ENCODE measurements around the gene GAREM1.

Gene GAREM1

DNA sequence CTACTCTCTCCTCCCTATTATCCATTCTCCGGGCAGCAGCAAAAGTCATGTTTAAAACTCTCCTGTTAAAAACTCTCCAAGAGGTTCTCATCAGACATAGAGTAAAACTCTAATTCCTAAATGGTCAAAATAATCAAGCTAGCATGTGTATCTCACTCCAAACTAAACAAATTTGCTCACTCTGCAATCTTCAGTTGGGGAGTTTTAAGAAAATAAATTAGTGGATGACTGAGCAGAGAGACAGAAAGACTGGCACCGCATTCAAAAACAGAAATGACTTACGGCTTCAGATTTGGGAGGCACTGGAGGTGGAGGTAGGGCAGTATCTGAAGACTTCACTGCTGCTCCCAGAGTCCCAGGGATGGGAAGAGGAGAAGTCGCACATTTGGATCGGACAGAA lies 183.9 kb downstream of the GAREM1 start:
- no peak for DNase-seq

DNA sequence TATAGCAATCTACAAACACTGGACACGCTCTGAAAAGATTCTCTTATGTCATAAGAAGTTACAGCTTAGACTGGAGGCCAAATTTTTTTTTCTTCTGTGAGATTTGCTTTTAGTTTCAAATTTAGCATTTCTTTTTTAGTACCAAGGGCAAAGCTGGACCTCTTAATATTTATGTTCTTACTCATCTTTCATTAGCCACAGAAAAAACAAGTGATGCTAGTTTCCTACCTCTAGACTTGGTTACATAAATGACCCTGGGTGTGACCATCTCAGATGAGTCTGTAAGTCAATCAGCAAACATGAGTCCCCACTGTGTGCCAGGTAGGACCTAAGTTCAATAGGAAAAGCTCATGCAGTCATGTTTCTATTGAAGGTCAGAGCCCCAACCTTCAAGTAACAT lies 186.4 kb downstream of the GAREM1 start:
- no peak for DNase-seq

DNA sequence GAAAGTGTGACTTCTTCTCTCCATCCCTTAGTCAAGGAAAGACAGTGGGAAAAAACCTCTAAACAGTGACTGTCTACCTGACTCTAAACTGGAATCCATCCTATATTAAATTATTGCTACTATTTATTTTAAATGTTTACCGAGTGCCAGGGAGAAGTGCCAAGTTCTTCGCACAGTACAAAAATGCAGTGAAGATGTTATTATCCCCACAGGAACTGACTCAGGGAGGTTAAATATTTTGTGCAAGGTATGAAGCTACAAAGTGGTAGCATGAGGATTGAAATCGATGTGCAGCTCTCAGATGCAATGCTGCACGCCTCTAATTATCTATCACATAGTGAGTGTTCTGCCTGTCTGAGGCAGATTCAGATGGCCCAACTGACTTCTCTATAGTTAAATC lies 189.8 kb downstream of the GAREM1 start:
- no peak for DNase-seq

DNA sequence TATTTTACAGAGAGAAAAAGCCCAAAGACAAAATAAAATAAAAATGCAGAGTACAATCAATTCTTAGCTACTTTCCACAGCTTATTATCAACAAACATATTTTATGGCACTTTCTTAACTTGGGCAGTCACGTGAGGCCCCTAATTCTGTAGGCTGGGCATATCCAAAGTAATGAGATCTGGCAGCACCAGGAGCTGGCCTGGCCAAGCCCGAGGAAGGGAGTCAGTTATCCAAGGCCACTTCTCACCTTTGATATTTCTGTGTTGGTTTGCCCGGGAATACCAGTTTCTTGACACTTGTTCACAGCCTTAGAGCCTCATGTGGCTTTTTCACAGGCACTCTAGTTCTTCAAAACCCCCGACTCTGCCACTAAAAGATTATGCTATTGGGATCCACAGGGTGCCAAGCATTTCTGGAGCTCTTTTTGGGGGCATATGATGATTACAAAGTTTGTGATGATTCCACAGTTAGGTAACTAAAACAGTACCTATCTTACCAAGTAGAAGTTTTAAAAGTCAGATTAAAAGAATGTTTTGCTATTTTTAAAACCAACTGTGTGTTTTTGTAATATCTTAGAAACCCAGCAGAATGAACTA lies 190.4 kb downstream of the GAREM1 start:
- no peak for DNase-seq

DNA sequence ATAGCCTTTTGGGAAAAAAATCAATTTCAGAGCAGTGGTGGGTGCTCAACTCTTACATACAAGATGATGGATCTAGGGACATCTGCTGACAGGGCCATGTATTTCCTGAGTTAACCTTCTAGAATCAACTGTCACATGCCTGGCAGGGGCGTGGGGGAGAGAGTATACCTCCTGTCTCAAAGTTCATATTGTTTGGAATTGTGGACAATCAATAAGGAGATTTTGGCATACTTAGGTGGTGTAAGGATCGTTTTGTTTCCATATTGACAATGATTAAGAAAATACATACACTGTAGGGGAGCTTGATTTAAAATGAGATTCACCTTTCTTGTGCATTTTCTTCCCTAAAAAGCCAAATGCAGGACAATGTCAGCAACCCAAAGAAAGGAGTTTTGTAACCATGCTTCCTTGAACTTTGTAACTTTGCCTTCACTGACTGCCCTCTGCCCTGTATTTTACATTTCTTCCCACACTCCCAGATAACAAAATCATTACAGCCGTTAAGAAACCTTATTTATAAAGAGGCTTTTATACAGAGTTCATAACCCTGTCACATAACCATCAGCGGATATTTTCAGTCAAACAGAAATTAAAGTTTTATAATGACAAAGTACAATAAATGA lies 192.4 kb downstream of the GAREM1 start:
- DNase-seq: no peak

DNA sequence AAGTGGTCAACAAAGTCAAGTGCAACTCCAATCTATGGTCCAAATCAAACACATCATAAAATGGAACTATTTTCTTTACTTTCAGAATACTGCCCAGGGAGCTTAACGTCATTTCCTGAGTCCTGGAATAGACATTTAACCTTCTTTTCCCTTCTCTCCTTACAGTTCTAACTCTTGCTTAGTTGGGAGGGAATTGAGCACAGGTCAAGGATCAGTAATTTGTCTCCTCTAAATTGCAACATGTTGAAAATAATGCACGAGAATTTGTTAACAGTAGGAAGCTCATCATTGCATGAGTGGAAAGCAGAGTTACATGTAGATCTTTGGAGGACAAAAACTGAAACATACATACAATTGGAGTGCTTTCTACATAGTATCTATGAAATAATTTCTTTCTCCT lies 193.1 kb downstream of the GAREM1 start:
- no peak for DNase-seq

DNA sequence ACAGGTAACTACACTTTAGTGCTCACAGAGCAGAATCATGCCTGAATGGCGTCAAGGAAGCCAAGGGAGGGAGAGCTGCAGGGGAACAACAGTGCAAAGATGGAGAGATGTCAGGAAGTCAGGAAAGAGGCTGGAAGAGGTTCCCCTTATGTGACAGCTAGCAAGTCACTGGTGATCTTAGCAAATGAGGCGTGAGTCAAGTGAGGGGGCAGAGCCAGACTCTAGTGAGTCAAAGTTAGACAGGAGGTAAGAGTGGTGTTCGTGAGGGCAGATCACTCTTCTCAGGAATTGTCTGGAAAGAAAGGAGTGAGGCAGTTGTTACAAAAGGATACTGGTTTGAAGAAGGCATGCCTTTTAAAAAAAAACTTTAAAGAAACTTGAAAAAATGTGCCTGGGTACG lies 193.8 kb downstream of the GAREM1 start:
- no peak for DNase-seq

DNA sequence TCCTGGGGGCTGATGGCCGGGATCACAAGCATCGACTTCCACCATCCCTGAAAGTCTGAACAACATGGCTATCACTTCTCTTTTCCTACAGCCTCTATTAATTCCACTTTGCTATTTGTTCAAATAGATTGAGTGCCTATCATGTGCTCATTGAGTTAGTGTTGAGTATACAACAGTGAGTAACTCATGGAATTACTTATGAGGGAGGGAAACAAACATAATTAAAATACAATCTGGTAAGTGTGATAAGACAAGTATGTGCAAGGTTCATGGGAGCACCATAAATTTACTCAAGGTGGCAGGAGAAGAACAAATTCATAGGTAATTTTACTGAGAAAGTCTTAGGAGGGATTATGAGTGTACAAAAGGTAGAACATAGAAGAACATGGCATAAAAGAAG lies 194.4 kb downstream of the GAREM1 start:
- no peak for DNase-seq

DNA sequence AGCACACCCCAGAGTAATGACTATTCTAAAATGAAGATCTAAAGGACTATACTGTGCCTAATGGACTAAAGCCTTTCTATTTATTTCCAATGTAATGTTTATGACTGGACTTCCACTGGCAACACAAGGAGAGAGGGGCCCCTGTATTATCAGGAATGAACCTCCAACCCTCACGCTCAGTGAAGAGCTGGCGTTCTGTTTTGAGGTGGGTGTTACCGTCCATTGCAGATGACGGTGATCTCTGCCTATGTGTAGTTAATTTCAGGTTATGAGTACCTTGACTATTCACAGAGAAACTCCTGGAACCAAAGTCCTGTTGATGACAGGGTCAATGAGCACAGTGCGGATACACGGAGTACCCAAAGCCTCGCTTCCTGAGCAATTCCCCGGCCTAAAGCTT lies 195.5 kb downstream of the GAREM1 start:
- DNase-seq: no peak

DNA sequence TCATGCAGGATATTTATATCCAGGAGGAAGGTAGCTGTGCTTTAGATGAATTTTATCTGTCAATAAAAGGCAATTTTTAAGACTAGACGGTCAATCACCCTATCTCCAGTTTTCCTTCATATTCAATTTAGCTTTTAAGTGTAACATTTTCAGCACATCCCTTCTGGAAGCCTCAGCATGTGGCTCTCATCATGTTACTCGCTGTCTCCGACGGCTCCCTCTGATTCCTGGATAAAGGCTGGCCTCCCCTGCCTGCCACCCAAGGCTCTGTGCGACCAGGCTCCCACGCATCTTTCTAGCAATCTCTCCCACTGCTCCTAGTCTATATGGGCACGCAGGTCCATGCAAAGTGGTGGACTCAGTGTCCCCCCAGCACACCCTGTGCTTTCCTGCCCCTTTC lies 196.4 kb downstream of the GAREM1 start:
- DNase-seq: no peak

DNA sequence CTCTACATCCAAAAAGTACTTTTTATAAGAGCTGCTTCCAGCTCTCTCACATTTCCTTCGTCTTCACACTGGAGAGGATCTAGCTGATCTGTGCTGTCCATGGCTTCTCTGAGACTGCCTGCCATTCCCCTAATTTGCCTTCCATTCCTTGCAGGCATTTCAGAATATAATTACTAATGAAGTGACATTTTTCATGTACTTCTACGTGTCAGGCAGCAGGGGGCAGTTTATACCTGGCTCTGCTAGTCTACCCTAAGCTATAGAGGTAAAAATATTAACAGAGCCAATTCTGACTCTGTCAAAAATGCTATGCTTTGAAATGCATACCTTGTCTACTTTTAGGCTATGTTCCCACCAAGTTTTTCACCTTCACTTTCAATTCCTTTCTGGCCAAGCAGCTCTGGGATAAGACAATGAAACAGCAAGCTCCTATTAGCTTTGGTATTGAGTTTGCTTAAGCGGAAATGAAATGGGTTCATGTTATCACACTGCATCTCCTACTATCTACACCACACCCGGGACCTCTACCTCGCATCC lies 198.9 kb downstream of the GAREM1 start:
- DNase-seq: no peak

DNA sequence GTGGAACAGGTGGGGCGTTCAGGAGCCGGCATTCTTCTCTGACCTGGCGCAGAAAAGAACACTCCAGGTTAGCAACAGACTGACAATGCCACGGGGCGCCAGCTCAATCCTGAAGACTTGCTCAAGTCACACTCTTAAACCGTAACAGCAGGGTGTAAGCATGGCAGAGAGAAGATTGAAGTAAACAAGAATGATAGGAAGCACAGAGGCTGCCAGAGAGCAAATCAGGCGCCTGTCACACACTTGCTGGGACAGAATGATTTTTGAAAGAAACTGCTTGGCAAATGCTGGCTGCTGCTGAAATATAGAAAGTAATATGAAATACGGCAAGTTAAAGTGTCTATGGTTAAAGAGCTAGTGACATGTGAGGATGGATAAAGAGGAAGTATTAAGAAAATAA lies 200.3 kb downstream of the GAREM1 start:
- DNase-seq: no peak

DNA sequence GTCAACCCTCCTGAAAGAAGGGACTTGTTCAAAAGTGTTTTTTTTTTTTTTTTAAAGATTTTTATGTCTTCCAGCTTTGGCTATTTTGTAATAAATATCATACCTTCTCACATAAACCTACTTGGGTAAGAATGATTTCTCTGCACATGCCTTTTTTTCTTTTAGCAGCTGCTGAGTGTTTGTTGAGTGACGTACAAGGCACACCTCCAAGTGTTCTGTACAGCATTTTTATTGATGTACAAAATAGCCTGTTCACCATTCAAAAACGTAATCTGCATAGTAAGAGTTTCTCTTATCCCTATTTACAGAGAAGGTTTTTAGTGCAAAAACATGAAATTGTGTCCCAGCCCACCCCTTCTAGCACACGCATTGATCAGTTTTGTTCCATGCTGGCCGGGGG lies 203.2 kb downstream of the GAREM1 start:
- no peak for DNase-seq

DNA sequence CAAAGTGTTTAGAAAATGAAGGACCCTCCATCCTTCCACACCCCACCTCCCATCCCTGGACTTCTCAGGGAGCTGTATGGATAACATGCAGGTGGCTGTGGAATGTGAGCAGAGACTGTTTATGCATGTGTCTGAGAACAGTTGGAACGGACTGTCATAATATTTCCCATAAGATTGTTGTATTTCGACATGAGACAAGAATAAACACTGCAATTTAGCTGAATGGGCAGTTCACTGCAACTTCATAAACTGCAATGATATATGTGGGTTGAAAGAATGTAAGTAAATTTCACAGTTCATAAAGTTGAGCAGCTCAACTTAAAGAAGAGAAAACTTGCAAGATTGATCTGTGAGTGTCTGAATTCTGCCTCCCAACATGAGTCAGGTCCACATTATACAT lies 206.3 kb downstream of the GAREM1 start:
- DNase-seq: no peak

DNA sequence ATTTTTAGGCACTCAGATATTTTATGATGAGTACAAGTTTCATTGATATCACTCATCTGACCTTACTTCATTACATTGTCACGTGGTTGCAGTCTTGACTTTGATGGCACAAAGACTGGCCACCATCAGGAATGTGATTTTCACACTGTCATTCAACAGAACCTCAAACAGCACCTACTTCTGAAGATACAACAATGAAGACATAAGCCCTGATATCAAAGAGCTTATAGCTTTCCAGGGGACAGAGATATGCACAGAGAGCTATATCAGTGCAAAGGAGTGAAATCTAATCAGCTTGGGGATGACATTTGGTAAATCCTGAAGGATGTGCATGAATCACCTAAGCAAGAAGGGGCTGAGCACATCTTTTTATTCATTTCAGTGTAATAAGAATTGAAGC lies 208.6 kb downstream of the GAREM1 start:
- DNase-seq: no peak

DNA sequence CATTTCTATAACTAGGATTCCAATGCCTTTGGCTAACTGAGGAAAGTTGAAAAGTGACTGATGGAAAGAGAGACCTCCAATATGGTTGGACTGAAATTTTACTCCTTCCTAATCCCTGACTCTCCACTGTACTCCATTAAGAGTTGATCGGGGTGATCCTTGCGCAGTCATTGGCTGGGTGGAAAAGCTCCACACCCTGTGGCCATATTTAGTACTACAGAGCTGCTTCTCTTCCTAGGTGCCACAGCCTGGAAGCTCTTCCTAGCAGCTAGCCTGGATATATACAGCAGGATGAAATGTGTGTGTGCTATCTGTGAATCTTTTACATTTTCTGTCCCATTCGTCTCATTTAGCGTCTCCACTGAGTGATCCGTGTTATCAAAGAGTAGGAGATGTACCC lies 209.7 kb downstream of the GAREM1 start:
- no peak for DNase-seq

DNA sequence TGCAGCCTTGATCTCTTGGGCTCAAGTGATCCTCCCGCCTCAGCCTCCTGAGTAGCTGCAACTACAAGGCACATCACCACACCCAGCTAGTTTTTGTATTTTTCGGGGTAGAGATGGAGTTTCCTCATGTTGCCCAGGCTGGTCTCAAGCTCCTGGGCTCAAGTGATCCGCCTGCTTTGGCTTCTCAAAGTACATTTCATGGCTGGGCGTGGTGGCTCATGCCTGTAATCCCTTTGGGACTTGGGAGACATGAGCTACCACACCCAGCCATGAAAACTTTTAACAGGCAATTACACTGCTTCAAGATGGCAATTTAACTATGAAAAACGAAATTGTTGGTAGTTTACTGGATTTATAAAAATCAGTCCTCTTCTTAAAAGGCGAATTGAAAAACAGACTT lies 211.1 kb downstream of the GAREM1 start:
- DNase-seq: no peak

DNA sequence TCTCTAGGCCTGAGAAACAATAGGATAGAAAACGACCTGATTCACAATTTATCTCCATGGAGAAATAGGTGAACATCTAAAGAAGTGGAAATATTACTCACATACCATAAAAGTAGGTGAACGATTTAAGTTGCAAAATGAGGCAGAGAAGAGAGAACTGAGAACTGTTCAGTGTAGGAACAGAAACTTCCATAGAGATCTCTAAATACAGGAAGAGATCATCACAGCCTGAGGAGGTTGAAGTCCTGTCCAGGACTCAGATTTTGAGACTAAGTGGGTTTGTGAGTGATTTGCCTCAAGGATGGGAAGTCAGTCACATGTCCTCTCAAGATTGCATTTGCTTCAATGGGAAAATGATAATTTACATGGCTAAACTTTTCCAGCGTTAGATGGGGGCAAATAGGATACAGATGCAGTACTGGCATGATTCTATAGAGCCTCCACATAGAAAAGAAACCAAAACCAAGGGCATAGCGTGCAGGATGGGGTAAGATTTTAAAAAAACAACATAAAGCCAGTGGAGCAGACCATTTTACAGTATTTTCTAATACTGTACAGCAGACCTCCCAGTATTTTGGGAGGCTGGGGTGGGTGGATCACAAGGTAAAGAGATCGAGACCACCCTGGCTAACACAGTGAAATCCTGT lies 212.0 kb downstream of the GAREM1 start:
- DNase-seq: no peak

DNA sequence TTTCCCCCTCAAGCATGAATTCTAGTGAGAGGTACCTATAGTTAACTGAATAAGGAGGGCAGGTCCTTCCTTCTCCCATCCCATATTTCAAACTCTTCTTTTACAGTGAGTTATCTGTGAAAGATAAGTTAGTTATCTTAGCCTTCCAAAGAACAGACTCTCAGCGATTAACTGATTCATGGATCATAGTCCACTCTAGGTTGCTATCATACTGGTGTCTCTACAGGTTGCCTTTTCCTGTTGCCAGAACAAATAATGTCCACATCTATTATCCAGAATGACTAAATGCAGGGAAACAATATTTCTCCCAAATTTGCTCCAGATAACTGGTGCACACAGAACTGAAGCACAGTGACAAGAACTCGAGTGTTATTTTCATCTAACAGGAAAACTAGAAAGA lies 212.5 kb downstream of the GAREM1 start:
- DNase-seq: no peak

DNA sequence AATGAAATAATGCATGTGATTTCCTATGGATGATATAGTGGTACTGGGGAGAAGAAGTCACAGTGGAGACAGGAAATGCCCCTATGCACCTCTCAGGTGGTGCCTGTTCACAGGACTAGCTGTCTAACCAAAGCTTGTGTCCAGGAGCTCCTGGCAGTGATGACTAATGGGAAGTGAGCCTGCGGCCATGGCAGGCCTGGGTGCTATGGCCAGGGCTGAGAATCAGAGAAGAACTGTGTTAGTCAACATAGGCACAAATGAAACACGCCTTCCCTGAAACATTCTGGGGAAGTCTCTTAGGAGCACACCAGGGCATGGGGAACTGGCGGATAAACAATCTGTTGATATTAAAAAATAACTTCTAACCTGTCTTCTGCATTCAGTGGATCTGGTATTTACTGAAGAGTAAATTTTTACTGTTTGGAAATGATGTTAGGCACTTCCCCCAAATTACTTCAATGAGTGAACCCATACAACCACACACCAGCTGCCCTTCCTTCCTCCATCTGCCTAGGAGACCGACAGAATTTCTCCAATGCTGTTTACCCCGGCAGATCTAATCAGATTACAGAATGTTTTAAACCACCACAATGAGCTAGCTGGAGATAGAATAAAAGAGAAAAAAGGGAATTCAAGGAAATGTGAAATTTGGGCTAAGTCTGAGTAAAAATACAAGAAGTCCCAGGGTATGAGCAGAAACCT lies 213.4 kb downstream of the GAREM1 start:
- DNase-seq: no peak

DNA sequence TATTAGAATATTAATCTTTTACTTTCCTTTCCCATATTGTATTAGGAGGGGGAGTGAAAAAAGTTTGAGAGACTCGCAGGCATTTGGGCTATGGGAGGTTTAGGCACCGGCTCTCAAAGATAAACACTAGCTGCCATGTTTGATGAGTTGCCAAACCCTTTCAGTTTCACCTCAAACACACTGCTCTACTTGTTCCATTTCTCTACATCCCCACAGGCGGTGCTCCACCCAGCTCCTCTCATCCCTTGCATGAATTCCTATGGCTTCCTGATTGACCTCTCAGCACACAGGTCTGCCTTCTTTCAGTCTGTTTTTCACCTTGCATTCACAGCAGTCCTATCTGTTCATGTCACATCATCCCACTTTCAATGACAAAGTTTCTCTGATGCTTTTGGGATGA lies 215.1 kb downstream of the GAREM1 start:
- DNase-seq: no peak

DNA sequence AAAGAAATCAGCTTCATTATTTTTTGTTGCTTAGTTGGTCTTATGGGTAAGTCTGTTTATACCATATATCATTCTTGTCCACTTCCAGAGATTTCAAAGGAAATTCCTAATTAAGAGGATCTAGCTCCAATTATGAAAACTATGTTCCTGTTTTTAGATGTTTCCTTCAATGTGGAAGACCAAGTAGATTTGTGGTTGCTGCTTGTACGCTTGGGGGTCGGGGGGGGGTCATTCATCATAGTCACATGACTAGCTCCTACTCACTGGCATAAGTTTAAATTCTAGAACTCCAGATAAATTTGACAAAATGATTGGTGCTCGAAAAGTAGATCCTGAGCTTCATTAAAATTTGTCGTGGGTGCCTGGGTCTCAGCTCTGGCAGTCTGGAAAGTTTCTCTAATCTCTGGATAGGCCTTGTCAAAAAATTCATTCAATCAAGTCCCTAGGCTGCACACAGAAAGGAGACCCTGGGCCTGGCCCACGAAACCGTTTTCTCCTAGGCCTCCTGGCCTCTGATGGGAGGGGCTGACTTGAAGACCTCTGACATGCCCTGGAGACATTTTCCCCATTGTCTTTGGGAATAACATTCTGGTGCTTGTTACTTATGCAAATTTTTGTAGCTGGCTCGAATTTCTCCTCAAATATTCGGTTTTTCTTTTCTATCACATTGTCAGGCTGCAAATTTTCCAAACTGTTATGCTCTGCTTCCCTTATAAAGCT lies 218.4 kb downstream of the GAREM1 start:
- DNase-seq: no peak

DNA sequence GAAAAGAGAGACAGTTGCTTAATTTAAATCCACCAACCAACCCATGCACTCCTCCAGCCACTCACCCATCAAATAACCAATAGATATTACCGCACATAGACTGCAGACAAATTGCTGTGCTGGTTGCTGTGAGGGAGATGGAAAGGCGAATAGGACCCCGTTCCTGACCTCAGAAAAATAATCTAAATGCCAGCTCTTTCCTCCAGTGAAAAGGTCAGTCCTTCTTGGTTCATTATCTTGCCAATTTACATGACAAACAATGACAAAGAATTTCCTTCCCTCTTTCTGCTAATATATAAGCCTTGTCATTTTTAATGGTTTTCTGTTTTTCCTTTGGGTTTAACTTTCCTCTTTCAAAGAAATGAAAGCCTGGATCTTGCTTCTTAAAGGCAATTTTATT lies 219.2 kb downstream of the GAREM1 start:
- no peak for DNase-seq

Measured in activated gamma-delta T cell treated with Interleukin-2 at 50 U/mL for 16 hours (primary cell).